ENCODE data around the gene KCNK3. TPM values are rescaled to one million over a fixed set of nuclear protein-coding genes. Genes with fewer than 3 reads are reported as not detected.

The KCNK3 gene
- total and polyA plus RNA-seq, 7 experiments from 2014 or later, result not detected

- no peak overlapping the region for H3K4me3 ChIP-seq (ENCODE audit: low read length)
- H3K9me3 ChIP-seq (ENCODE audit: control insufficient read depth in 2 of 3, low read length in 3 of 3), result no peaks in the 10 kb centered on the region
- Mint-ChIP-seq H3K27me3 (peaks cover 0 to 3% (median 2%) of the 10 kb centered on the region in 5 donors), H3K4me3 (no peak overlapping the region), H3K27ac (no peak overlapping the region), H3K36me3 (no peaks in the 10 kb centered on the region), H3K4me1 (no peaks in the 10 kb centered on the region), H3K9me3 (peaks cover 0 to 3% (median 0%) of the 10 kb centered on the region in 11 donors)
- POLR2A ChIA-PET, result no interaction called here
- H3K4me1 ChIP-seq (ENCODE audit: control insufficient read depth in 2 of 2, insufficient read depth in 2 of 2, low read length in 2 of 2), result no peaks in the 10 kb centered on the region
- DNase-seq, result no peak
- intact Hi-C loops (cut with micrococcal nuclease), result no loop called here
- CTCF ChIA-PET, result no interaction called here
- no peaks in the 10 kb centered on the region for H3K27me3 ChIP-seq (ENCODE audit: control insufficient read depth in 2 of 2, insufficient read depth in 2 of 2, low read length in 2 of 2)
- no peak overlapping the region for H3K27ac ChIP-seq (ENCODE audit: low read depth, low read length)
- H3K36me3 ChIP-seq (ENCODE audit: control insufficient read depth in 2 of 3, insufficient read depth in 3 of 3, low read length in 3 of 3), result no peaks in the 10 kb centered on the region
- ATAC-seq, result no peak
Observed at GRCh38 chr2:26722328-26722727, 29.8 kb downstream of the KCNK3 start.

- no peak overlapping the region for H3K27ac ChIP-seq (ENCODE audit: low read depth, low read length)
- ATAC-seq, result no peak
- H3K27me3 ChIP-seq (ENCODE audit: control insufficient read depth in 2 of 2, insufficient read depth in 2 of 2, low read length in 2 of 2), result no peaks in the 10 kb centered on the region
- H3K27ac Mint-ChIP-seq, result no peak overlapping the region
- peaks cover 0 to 3% (median 0%) of the 10 kb centered on the region in 11 donors for H3K9me3 Mint-ChIP-seq
- H3K27me3 Mint-ChIP-seq, result peaks cover 0 to 4% (median 2%) of the 10 kb centered on the region in 5 donors
- CTCF ChIA-PET, result no interaction called here
- no peaks in the 10 kb centered on the region for H3K36me3 ChIP-seq (ENCODE audit: control insufficient read depth in 2 of 3, insufficient read depth in 3 of 3, low read length in 3 of 3)
- H3K4me1 ChIP-seq (ENCODE audit: control insufficient read depth in 2 of 2, insufficient read depth in 2 of 2, low read length in 2 of 2), result no peaks in the 10 kb centered on the region
- no peak for DNase-seq
- no peaks in the 10 kb centered on the region for H3K9me3 ChIP-seq (ENCODE audit: control insufficient read depth in 2 of 3, low read length in 3 of 3)
- no peak overlapping the region for H3K4me3 Mint-ChIP-seq
- no peak overlapping the region for H3K4me3 ChIP-seq (ENCODE audit: low read length)
- H3K4me1 Mint-ChIP-seq, result no peaks in the 10 kb centered on the region
- POLR2A ChIA-PET, result no interaction called here
- no peaks in the 10 kb centered on the region for H3K36me3 Mint-ChIP-seq
- intact Hi-C loops (cut with micrococcal nuclease), result no loop called here
Observed at GRCh38 chr2:26722911-26723310, 30.4 kb downstream of the KCNK3 start.

GRCh38 chr2:26723475-26723874 lies 31.0 kb downstream of the KCNK3 start:
- H3K27me3 Mint-ChIP-seq, result peaks cover 0 to 4% (median 0%) of the 10 kb centered on the region in 5 donors
- Histone ChIP-seq H3K27ac (ENCODE audit: low read depth, low read length) (no peak overlapping the region), H3K4me3 (ENCODE audit: low read length) (no peak overlapping the region), H3K4me1 (ENCODE audit: control insufficient read depth in 2 of 2, insufficient read depth in 2 of 2, low read length in 2 of 2) (no peaks in the 10 kb centered on the region), H3K27me3 (ENCODE audit: control insufficient read depth in 2 of 2, insufficient read depth in 2 of 2, low read length in 2 of 2) (no peaks in the 10 kb centered on the region), H3K9me3 (ENCODE audit: control insufficient read depth in 2 of 3, low read length in 3 of 3) (no peaks in the 10 kb centered on the region), H3K36me3 (ENCODE audit: control insufficient read depth in 2 of 3, insufficient read depth in 3 of 3, low read length in 3 of 3) (no peaks in the 10 kb centered on the region)
- ATAC-seq (no peak), DNase-seq (no peak)
- no peak overlapping the region for H3K4me3 Mint-ChIP-seq
- ChIA-PET POLR2A (no interaction called here), CTCF (no interaction called here)
- intact Hi-C loops (cut with micrococcal nuclease), result no loop called here
- H3K9me3 Mint-ChIP-seq, result no peaks in the 10 kb centered on the region
- no peak overlapping the region for H3K27ac Mint-ChIP-seq
- H3K4me1 Mint-ChIP-seq, result no peaks in the 10 kb centered on the region
- H3K36me3 Mint-ChIP-seq, result no peaks in the 10 kb centered on the region

GRCh38 chr2:26723991-26724750 lies 31.6 kb downstream of the KCNK3 start:
- Mint-ChIP-seq H3K27ac (no peak overlapping the region), H3K4me3 (no peak overlapping the region), H3K27me3 (peaks cover 0 to 7% (median 0%) of the 10 kb centered on the region in 5 donors), H3K4me1 (no peaks in the 10 kb centered on the region), H3K36me3 (no peaks in the 10 kb centered on the region), H3K9me3 (no peaks in the 10 kb centered on the region)
- no peak for ATAC-seq
- Histone ChIP-seq H3K27me3 (ENCODE audit: control insufficient read depth in 2 of 2, insufficient read depth in 2 of 2, low read length in 2 of 2) (no peaks in the 10 kb centered on the region), H3K4me3 (ENCODE audit: low read length) (no peak overlapping the region), H3K36me3 (ENCODE audit: control insufficient read depth in 2 of 3, insufficient read depth in 3 of 3, low read length in 3 of 3) (no peaks in the 10 kb centered on the region), H3K27ac (ENCODE audit: low read depth, low read length) (no peak overlapping the region), H3K9me3 (ENCODE audit: control insufficient read depth in 2 of 3, low read length in 3 of 3) (no peaks in the 10 kb centered on the region), H3K4me1 (ENCODE audit: control insufficient read depth in 2 of 2, insufficient read depth in 2 of 2, low read length in 2 of 2) (no peaks in the 10 kb centered on the region)
- ChIA-PET POLR2A (no interaction called here), CTCF (no interaction called here)
- intact Hi-C loops (cut with micrococcal nuclease), result no loop called here
- DNase-seq, result no peak

- DNase-seq, result no peak
- no peaks in the 10 kb centered on the region for H3K36me3 ChIP-seq (ENCODE audit: control insufficient read depth in 2 of 3, insufficient read depth in 3 of 3, low read length in 3 of 3)
- no peak overlapping the region for H3K27ac ChIP-seq (ENCODE audit: low read depth, low read length)
- intact Hi-C loops (cut with micrococcal nuclease), result no loop called here
- Mint-ChIP-seq H3K4me3 (no peak overlapping the region), H3K36me3 (no peaks in the 10 kb centered on the region), H3K4me1 (no peaks in the 10 kb centered on the region), H3K27me3 (peaks cover 0 to 7% (median 0%) of the 10 kb centered on the region in 5 donors), H3K9me3 (no peaks in the 10 kb centered on the region), H3K27ac (peak overlapping the region in 1 of 9 donors; percentile 38)
- ATAC-seq, result no peak
- H3K9me3 ChIP-seq (ENCODE audit: control insufficient read depth in 2 of 3, low read length in 3 of 3), result no peaks in the 10 kb centered on the region
- ChIA-PET POLR2A (no interaction called here), CTCF (no interaction called here)
- H3K27me3 ChIP-seq (ENCODE audit: control insufficient read depth in 2 of 2, insufficient read depth in 2 of 2, low read length in 2 of 2), result no peaks in the 10 kb centered on the region
- no peak overlapping the region for H3K4me3 ChIP-seq (ENCODE audit: low read length)
- no peaks in the 10 kb centered on the region for H3K4me1 ChIP-seq (ENCODE audit: control insufficient read depth in 2 of 2, insufficient read depth in 2 of 2, low read length in 2 of 2)
Observed at GRCh38 chr2:26724784-26725520, 32.4 kb downstream of the KCNK3 start.

- CTCF ChIA-PET, result no interaction called here
- no peaks in the 10 kb centered on the region for H3K36me3 Mint-ChIP-seq
Observed at GRCh38 chr2:26725521-26725820, 32.9 kb downstream of the KCNK3 start.

GRCh38 chr2:26726228-26726627 lies 33.7 kb downstream of the KCNK3 start:
- peaks cover 0 to 13% (median 0%) of the 10 kb centered on the region in 5 donors for H3K27me3 Mint-ChIP-seq
- CTCF ChIA-PET, result no interaction called here
- POLR2A ChIA-PET, result no interaction called here

More at GRCh38 chr2:26725521-26725820, 32.9 kb downstream of the KCNK3 start:
- Mint-ChIP-seq H3K4me1 (no peaks in the 10 kb centered on the region), H3K4me3 (no peak overlapping the region), H3K9me3 (no peaks in the 10 kb centered on the region), H3K27ac (no peak overlapping the region), H3K27me3 (peaks cover 0 to 7% (median 0%) of the 10 kb centered on the region in 5 donors)
- ATAC-seq (no peak), DNase-seq (no peak)
- Histone ChIP-seq H3K4me3 (ENCODE audit: low read length) (no peak overlapping the region), H3K36me3 (ENCODE audit: control insufficient read depth in 2 of 3, insufficient read depth in 3 of 3, low read length in 3 of 3) (no peaks in the 10 kb centered on the region), H3K4me1 (ENCODE audit: control insufficient read depth in 2 of 2, insufficient read depth in 2 of 2, low read length in 2 of 2) (no peaks in the 10 kb centered on the region), H3K27ac (ENCODE audit: low read depth, low read length) (no peak overlapping the region), H3K27me3 (ENCODE audit: control insufficient read depth in 2 of 2, insufficient read depth in 2 of 2, low read length in 2 of 2) (no peaks in the 10 kb centered on the region), H3K9me3 (ENCODE audit: control insufficient read depth in 2 of 3, low read length in 3 of 3) (no peaks in the 10 kb centered on the region)
- intact Hi-C loops (cut with micrococcal nuclease), result no loop called here
- POLR2A ChIA-PET, result no interaction called here

More at GRCh38 chr2:26726228-26726627, 33.7 kb downstream of the KCNK3 start:
- DNase-seq (no peak), ATAC-seq (no peak)
- Histone ChIP-seq H3K36me3 (ENCODE audit: control insufficient read depth in 2 of 3, insufficient read depth in 3 of 3, low read length in 3 of 3) (no peaks in the 10 kb centered on the region), H3K9me3 (ENCODE audit: control insufficient read depth in 2 of 3, low read length in 3 of 3) (no peaks in the 10 kb centered on the region), H3K27me3 (ENCODE audit: control insufficient read depth in 2 of 2, insufficient read depth in 2 of 2, low read length in 2 of 2) (no peaks in the 10 kb centered on the region), H3K27ac (ENCODE audit: low read depth, low read length) (no peak overlapping the region), H3K4me1 (ENCODE audit: control insufficient read depth in 2 of 2, insufficient read depth in 2 of 2, low read length in 2 of 2) (no peaks in the 10 kb centered on the region), H3K4me3 (ENCODE audit: low read length) (no peak overlapping the region)
- Mint-ChIP-seq H3K4me3 (no peak overlapping the region), H3K36me3 (no peaks in the 10 kb centered on the region), H3K4me1 (no peaks in the 10 kb centered on the region), H3K9me3 (no peaks in the 10 kb centered on the region), H3K27ac (no peak overlapping the region)
- intact Hi-C loops (cut with micrococcal nuclease), result no loop called here
